OCI-LY1 (cell line): ENCODE data around the gene HSF2BP.

ENCODE experiments used
- CTCF ChIP-seq: fragments of 200-600 bp; sonication (generic), shearing (Covaris generic); IDR thresholded peaks from 2 replicates; pipeline ENCODE4 v1.5.1; 2017; ENCODE audit warnings: mild to moderate bottlenecking, antibody characterized with exemption, low read length, moderate library complexity, mixed read lengths
- EZH2 ChIP-seq: fragments of 200-600 bp; sonication (generic), shearing (Covaris generic); IDR thresholded peaks from 2 replicates; pipeline ENCODE4 v1.8.0; 2017; ENCODE audit warnings: borderline replicate concordance, mixed run types, mild to moderate bottlenecking, antibody characterized with exemption, low read length, moderate library complexity, mixed read lengths

GRCh38 chr21:43593078-43593477, 66.2 kb downstream of the HSF2BP start:
- TF ChIP-seq CTCF (no peak), EZH2 (no peak)
